Esophagus muscularis mucosa (tissue), 4 donors: ENCODE results near the gene OTOG. TPM values are rescaled to one million over a fixed set of nuclear protein-coding genes. Genes with fewer than 3 reads are reported as not detected.

ENCODE experiments used
- DNase-seq: peaks from one replicate; pipeline ENCODE4 v3.0.0-alpha.2; 2017; ENCODE audit errors: extremely low spot score
- H3K27ac ChIP-seq, 4 donors: fragments of 200-600 bp; sonication (generic); replicated peaks in 1 of 4; 1 replicate in 3 of 4; 2 replicates in 1 of 4; pipeline ENCODE4 v1.5.1; 2016 to 2019; ENCODE audit warnings: mild to moderate bottlenecking in 1 of 4
- H3K27me3 ChIP-seq, 4 donors: fragments of 200-600 bp; sonication (generic); one replicate each; pipeline versions ENCODE4 v1.5.1 to v1.6.0; 2016 to 2019
- H3K36me3 ChIP-seq, 4 donors: fragments of 200-600 bp; sonication (generic); one replicate each; pipeline ENCODE4 v1.5.1; 2016 to 2019
- H3K4me1 ChIP-seq, 4 donors: fragments of 200-600 bp; sonication (generic); one replicate each; pipeline ENCODE4 v1.5.1; 2016 to 2019
- H3K4me3 ChIP-seq, 4 donors: fragments of 200-600 bp; sonication (generic); 1 replicate in 2 of 4; 2 replicates in 2 of 4; pipeline ENCODE4 v1.5.1; 2016 to 2019; ENCODE audit warnings: mild to moderate bottlenecking in 4 of 4, moderate library complexity in 1 of 4
- H3K9me3 ChIP-seq, 4 donors: fragments of 200-600 bp; sonication (generic); 1 replicate in 3 of 4; 2 replicates in 1 of 4; pipeline ENCODE4 v1.5.1; 2016 to 2019
- EP300 ChIP-seq: sonication (generic); formaldehyde crosslinking; IDR thresholded peaks from one replicate; pipeline ENCODE4 v1.6.1; 2017; ENCODE audit warnings: antibody characterized with exemption
- POLR2A ChIP-seq: fragments of 450-650 bp; IDR thresholded peaks from one replicate; pipeline ENCODE4 v1.6.1; 2017; ENCODE audit warnings: antibody characterized with exemption, moderate library complexity, mild to moderate bottlenecking, low read depth
- POLR2AphosphoS5 ChIP-seq, 2 donors: sonication (generic); formaldehyde crosslinking; IDR thresholded peaks; one replicate each; pipeline ENCODE4 v1.6.1; 2017; ENCODE audit warnings: antibody characterized with exemption in 2 of 2
- WGBS: methylation state at CpG from one replicate; pipeline ENCODE4 v1.1.5; 2018; 5-methylcytosine and 5-hydroxymethylcytosine counted together
- intact Hi-C: fragments of 100-400 bp; cut with DNase I; formaldehyde crosslinking; loops from one replicate; pipeline ENCODE4 v1.15.1; 2023
- total RNA-seq, 4 donors: library from RNA; depleted of rRNA; stranded (reverse); fragments of >200 nt; gene quantifications; one replicate each; pipeline versions ENCODE4 v1.1.0 to v1.2.1, GENCODE V29; 2016
- TF ChIP-seq, protein P1 (sequence below), 3 experiments: fragments of 200-600 bp in 2 of 3; fragments of 450-650 bp in 1 of 3; sonication (generic) in 2 of 3; IDR thresholded peaks; one replicate each; pipeline ENCODE4 v1.5.1; 2017 to 2019; ENCODE audit warnings: antibody characterized with exemption in 3 of 3, mild to moderate bottlenecking in 2 of 3, moderate library complexity in 1 of 3

Gene OTOG
- total RNA-seq, 4 donors from 2014 or later, result not detected

DNA sequence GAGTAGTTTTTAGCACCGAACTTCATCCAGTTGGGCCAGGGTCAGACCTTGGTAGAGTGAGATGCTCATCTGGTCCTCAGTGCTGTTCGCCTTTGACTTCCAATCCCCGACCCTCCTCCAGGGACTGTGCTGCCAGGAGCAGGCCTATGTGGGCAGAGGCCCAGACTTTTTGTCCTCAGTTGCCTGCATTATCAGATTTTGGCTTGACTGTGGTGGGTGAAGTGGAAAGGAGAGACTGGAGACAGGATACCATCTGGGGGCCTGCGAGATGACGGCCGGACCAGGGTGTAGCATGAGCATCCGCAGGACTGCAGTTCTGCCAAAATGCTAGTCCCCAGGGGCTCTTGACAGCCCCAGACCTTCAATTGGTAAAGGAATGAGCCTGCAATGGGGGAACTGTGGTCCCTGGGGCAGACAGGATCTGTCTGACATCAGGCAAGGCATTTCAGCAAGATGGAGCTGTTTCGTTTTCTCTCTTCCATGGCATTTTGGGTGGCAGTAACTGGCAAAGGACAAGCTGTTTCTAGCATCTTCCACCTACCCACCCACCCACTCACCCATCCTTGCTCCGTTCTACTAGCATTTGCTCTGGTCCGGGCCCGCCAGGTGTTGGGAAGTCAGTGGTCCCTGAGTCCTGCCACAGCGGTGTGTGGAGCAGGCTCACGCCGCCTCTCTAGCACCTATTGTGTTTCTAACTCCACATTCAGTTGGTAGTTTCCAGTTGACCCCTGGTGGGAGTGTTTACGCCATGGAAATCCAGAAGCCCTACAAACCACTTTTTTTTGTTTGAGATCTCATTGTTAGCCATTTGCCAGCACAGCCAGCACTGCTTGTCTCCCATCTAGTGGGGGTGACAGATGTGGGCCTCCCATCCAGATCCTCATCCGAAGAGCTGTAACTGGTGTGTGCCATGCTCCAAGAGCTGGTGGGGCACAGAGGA, 53.5 kb downstream of the OTOG start:
- intact Hi-C loops, result no loop called here
- H3K9me3 ChIP-seq, result no peaks in the 10 kb centered on the region
- H3K27me3 ChIP-seq, result peaks cover 0 to 25% (median 0%) of the 10 kb centered on the region in 4 donors
- H3K4me3 ChIP-seq, result no peak overlapping the region
- no peak overlapping the region for H3K27ac ChIP-seq
- H3K4me1 ChIP-seq, result no peaks in the 10 kb centered on the region
- DNase-seq, result peak; percentile 78
- TF ChIP-seq, protein P1, sequence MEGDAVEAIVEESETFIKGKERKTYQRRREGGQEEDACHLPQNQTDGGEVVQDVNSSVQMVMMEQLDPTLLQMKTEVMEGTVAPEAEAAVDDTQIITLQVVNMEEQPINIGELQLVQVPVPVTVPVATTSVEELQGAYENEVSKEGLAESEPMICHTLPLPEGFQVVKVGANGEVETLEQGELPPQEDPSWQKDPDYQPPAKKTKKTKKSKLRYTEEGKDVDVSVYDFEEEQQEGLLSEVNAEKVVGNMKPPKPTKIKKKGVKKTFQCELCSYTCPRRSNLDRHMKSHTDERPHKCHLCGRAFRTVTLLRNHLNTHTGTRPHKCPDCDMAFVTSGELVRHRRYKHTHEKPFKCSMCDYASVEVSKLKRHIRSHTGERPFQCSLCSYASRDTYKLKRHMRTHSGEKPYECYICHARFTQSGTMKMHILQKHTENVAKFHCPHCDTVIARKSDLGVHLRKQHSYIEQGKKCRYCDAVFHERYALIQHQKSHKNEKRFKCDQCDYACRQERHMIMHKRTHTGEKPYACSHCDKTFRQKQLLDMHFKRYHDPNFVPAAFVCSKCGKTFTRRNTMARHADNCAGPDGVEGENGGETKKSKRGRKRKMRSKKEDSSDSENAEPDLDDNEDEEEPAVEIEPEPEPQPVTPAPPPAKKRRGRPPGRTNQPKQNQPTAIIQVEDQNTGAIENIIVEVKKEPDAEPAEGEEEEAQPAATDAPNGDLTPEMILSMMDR (IDR thresholded peaks at IDR 0.05), result no peak
- no peak for TF ChIP-seq EP300
- TF ChIP-seq POLR2AphosphoS5 (IDR thresholded peaks at IDR 0.05), result no peak
- TF ChIP-seq POLR2A, result no peak
- H3K36me3 ChIP-seq, result no peaks in the 10 kb centered on the region
- 85% methylated on average over 16 of the region's 16 CpGs for WGBS

- H3K27me3 ChIP-seq, result peaks cover 0 to 25% (median 0%) of the 10 kb centered on the region in 4 donors
Measured at GRCh38 chr11:17601256-17601671, 54.2 kb downstream of the OTOG start.

GRCh38 chr11:17601676-17602075, 54.6 kb downstream of the OTOG start:
- H3K9me3 ChIP-seq, result no peaks in the 10 kb centered on the region
- 70% methylated on average over 4 of the region's 4 CpGs for WGBS
- no peaks in the 10 kb centered on the region for H3K4me1 ChIP-seq
- peak; percentile 92 for DNase-seq
- no peaks in the 10 kb centered on the region for H3K36me3 ChIP-seq
- H3K27me3 ChIP-seq, result peaks cover 0 to 25% (median 0%) of the 10 kb centered on the region in 4 donors
- H3K27ac ChIP-seq, result no peak overlapping the region
- no peak for TF ChIP-seq EP300
- TF ChIP-seq, protein P1 (IDR thresholded peaks at IDR 0.05), result no peak
- intact Hi-C loops, result no loop called here
- H3K4me3 ChIP-seq, result no peak overlapping the region

More at GRCh38 chr11:17601256-17601671, 54.2 kb downstream of the OTOG start:
- TF ChIP-seq POLR2A (no peak), EP300 (no peak), POLR2AphosphoS5 (IDR thresholded peaks at IDR 0.05) (no peak)
- TF ChIP-seq, protein P1 (IDR thresholded peaks at IDR 0.05), result no peak
- Histone ChIP-seq H3K36me3 (no peaks in the 10 kb centered on the region), H3K27ac (no peak overlapping the region), H3K4me3 (no peak overlapping the region), H3K9me3 (no peaks in the 10 kb centered on the region), H3K4me1 (no peaks in the 10 kb centered on the region)
- peak; percentile 77 for DNase-seq
- intact Hi-C loops, result no loop called here
- WGBS, result 52% methylated on average over 7 of the region's 7 CpGs

DNA sequence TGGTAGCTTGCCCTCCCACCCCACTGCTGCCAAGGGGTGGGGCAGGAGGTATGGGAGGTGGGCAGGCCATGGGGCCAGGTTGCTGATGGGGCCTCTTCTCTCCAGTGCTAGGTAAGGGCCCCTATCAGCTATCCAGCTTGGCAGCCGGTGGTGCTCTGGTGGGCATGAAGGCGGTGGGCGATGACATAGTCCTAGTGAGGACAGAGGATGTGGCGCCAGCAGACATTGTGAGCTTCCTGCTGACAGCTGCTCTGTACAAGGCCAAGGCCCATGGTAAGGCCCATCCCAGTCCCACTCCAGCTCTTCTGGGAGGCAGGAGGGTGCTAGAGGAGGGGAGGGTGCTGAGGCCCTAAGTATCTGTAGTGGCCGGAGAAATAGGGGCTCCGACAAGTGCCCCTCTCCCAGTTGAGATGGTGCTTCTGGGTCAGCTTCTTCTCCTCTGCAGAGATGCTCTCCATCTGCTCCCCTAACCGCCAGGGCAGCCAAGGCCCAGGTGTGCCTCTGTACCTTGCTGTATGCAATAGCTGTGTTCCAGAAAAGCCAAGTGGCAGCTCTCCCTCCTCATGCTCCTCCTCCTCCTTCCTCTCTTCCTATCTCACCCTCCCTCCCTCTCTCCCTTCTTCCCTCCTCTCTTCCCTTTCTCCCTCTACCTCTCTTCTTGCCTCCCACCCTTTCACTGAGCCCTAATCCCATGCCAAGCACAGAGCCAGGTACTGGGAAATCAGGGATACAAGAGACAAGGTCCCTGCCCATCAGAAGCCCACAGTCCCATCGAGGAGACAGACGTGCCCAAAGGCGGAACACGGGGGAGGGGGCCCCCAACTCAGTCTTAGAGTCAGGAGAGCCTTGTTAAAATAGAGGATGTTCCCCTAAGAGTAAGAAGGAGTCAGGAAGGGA, 55.3 kb downstream of the OTOG start:
- 84% methylated on average over 11 of the region's 11 CpGs for WGBS
- peak; percentile 87 for DNase-seq
- H3K27ac ChIP-seq, result no peak overlapping the region
- intact Hi-C loops, result no loop called here
- no peaks in the 10 kb centered on the region for H3K36me3 ChIP-seq
- no peak overlapping the region for H3K4me3 ChIP-seq
- H3K9me3 ChIP-seq, result no peaks in the 10 kb centered on the region
- no peaks in the 10 kb centered on the region for H3K4me1 ChIP-seq
- H3K27me3 ChIP-seq, result peaks cover 0 to 29% (median 0%) of the 10 kb centered on the region in 4 donors
- TF ChIP-seq POLR2AphosphoS5 (IDR thresholded peaks at IDR 0.05) (no peak), EP300 (no peak), POLR2A (no peak)
- TF ChIP-seq, protein P1 (IDR thresholded peaks at IDR 0.05), result no peak
